CD14-positive monocyte (primary cell): ENCODE results near the gene MACF1. TPM values are rescaled to one million over a fixed set of nuclear protein-coding genes. Genes with fewer than 3 reads are reported as not detected.
A peak's percentile ranks its signal among the peaks of the same experiment; 100 is the strongest.
"Not testable (repeated sequence)": the region's sequence is repeated elsewhere in the genome, so short reads cannot be mapped to it uniquely, and the experiment has no call there.

Experiments used
- DNase-seq, 3 donors: peaks; one replicate each; pipeline ENCODE4 v3.0.0-alpha.2; 2011 to 2022
- H2AFZ ChIP-seq: 2 replicates; pipeline ENCODE4 v1.6.0; 2012; ENCODE audit warnings: mild to moderate bottlenecking, low read depth, low read length, inconsistent platforms; ENCODE audit not compliant: insufficient read depth, poor library complexity, severe bottlenecking
- H3K27ac ChIP-seq, 2 donors: 1 replicate in 1 of 2; 2 replicates in 1 of 2; pipeline ENCODE4 v1.5.1; 2012 to 2013; ENCODE audit warnings: low read length in 2 of 2, control low read depth in 1 of 2, inconsistent platforms in 1 of 2, low read depth in 1 of 2, mild to moderate bottlenecking in 1 of 2
- H3K27me3 ChIP-seq, 2 donors: one replicate each; pipeline versions ENCODE4 v1.6.0 to v1.6.1; 2011 to 2013; ENCODE audit warnings: low read length in 2 of 2; ENCODE audit not compliant: control insufficient read depth in 2 of 2, insufficient read depth in 2 of 2
- H3K36me3 ChIP-seq, 2 donors: replicated peaks in 1 of 2; 1 replicate in 1 of 2; 2 replicates in 1 of 2; pipeline versions ENCODE4 v1.5.1 to v1.6.1; 2012 to 2013; ENCODE audit warnings: low read length in 2 of 2, control low read depth in 1 of 2, inconsistent platforms in 1 of 2, mild to moderate bottlenecking in 1 of 2; ENCODE audit not compliant: insufficient read depth in 2 of 2, control insufficient read depth in 1 of 2
- H3K4me1 ChIP-seq, 2 donors: 1 replicate in 1 of 2; 2 replicates in 1 of 2; pipeline versions ENCODE4 v1.5.1 to v1.6.1; 2012 to 2013; ENCODE audit warnings: low read length in 2 of 2, control low read depth in 1 of 2, inconsistent platforms in 1 of 2, mild to moderate bottlenecking in 1 of 2, moderate library complexity in 1 of 2; ENCODE audit not compliant: insufficient read depth in 2 of 2, control insufficient read depth in 1 of 2
- H3K4me2 ChIP-seq: replicated peaks from 2 replicates; pipeline ENCODE3; 2012; ENCODE audit warnings: low read length, moderate library complexity, mild to moderate bottlenecking; ENCODE audit not compliant: poor library complexity, severe bottlenecking; ENCODE audit errors: extremely low read depth
- H3K4me3 ChIP-seq, 3 experiments: fragments of 200-600 bp in 1 of 3; sonication (generic) in 1 of 3; replicated peaks in 1 of 3; 1 replicate in 2 of 3; 2 replicates in 1 of 3; pipeline ENCODE4 v1.5.1; 2011 to 2013; ENCODE audit warnings: low read length in 3 of 3, mild to moderate bottlenecking in 3 of 3, control low read depth in 2 of 3, low read depth in 2 of 3, inconsistent platforms in 1 of 3, moderate library complexity in 1 of 3
- H3K79me2 ChIP-seq: 2 replicates; pipeline ENCODE4 v1.6.0; 2012; ENCODE audit warnings: mild to moderate bottlenecking, control low read depth, inconsistent platforms, low read length, moderate library complexity; ENCODE audit not compliant: insufficient read depth
- H3K9ac ChIP-seq: 2 replicates; pipeline ENCODE4 v1.6.0; 2017; ENCODE audit warnings: low read length, mild to moderate bottlenecking; ENCODE audit not compliant: insufficient read depth, poor library complexity, severe bottlenecking
- H3K9me3 ChIP-seq, 2 donors: replicated peaks in 1 of 2; 1 replicate in 1 of 2; 2 replicates in 1 of 2; pipeline versions ENCODE4 v1.5.1 to v1.6.1; 2012 to 2013; ENCODE audit warnings: low read length in 2 of 2, control low read depth in 1 of 2; ENCODE audit not compliant: control insufficient read depth in 1 of 2, insufficient read depth in 1 of 2
- H4K20me1 ChIP-seq: 2 replicates; pipeline ENCODE4 v1.6.0; 2012; ENCODE audit warnings: mild to moderate bottlenecking, low read length, control low read depth, moderate library complexity; ENCODE audit not compliant: insufficient read depth
- H3K27ac Mint-ChIP-seq, 7 donors: one replicate each; pipeline ENCODE4 v1.8.0; 2020; ENCODE audit warnings: mild to moderate bottlenecking in 7 of 7, mixed read lengths in 7 of 7, moderate library complexity in 6 of 7, inconsistent platforms in 2 of 7
- H3K27me3 Mint-ChIP-seq, 3 donors: one replicate each; pipeline ENCODE4 v1.8.0; 2021 to 2022; ENCODE audit warnings: low read depth in 3 of 3, mild to moderate bottlenecking in 3 of 3, mixed read lengths in 3 of 3, moderate library complexity in 3 of 3, inconsistent platforms in 1 of 3
- H3K36me3 Mint-ChIP-seq, 2 donors: one replicate each; pipeline ENCODE4 v1.8.0; 2020; ENCODE audit warnings: mixed read lengths in 2 of 2, inconsistent platforms in 1 of 2, mild to moderate bottlenecking in 1 of 2
- H3K4me1 Mint-ChIP-seq: one replicate; pipeline ENCODE4 v1.8.0; 2020; ENCODE audit warnings: mild to moderate bottlenecking, mixed read lengths
- H3K4me3 Mint-ChIP-seq, 2 donors: one replicate each; pipeline ENCODE4 v1.8.0; 2020; ENCODE audit warnings: mild to moderate bottlenecking in 2 of 2, mixed read lengths in 2 of 2, moderate library complexity in 1 of 2
- H3K9me3 Mint-ChIP-seq, 7 donors: one replicate each; pipeline ENCODE4 v1.8.0; 2020 to 2022; ENCODE audit warnings: mixed read lengths in 7 of 7, mild to moderate bottlenecking in 6 of 7, moderate library complexity in 6 of 7, inconsistent platforms in 2 of 7
- CTCF ChIP-seq: fragments of 200-600 bp; IDR thresholded peaks from one replicate; pipeline ENCODE4 v1.8.0; 2022; ENCODE audit warnings: antibody characterized with exemption, mild to moderate bottlenecking
- WGBS: methylation state at CpG from one replicate; pipeline ENCODE4 v1.1.5; 2013; ENCODE audit warnings: missing lambda C conversion rate; ENCODE audit not compliant: insufficient coverage; 5-methylcytosine and 5-hydroxymethylcytosine counted together
- intact Hi-C, 2 donors: fragments of 100-400 bp; cut with micrococcal nuclease; formaldehyde crosslinking; loops; one replicate each; pipeline versions ENCODE4 v1.15.0 to v1.15.1; 2023
- polyA plus RNA-seq, 3 donors: library from polyadenylated mRNA; depleted of rRNA in 1 of 3; unstranded in 2 of 3; stranded (reverse) in 1 of 3; fragments of 300-500 nt in 2 of 3; fragments of >200 nt in 1 of 3; fragmentation: Illumina TruSeq in 2 of 3; gene quantifications; 1 replicate in 2 of 3; 2 replicates in 1 of 3; pipeline ENCODE4 v1.2.3, GENCODE V29; 2012 to 2021

Gene MACF1
- polyA plus RNA-seq, 3 donors, result 3.4 to 36.8 (median 4.5) TPM

GRCh38 chr1:39497585-39497984 lies 293.1 kb downstream of the MACF1 start:
- intact Hi-C loops, result no loop called here
- Mint-ChIP-seq H3K9me3 (peaks cover 0 to 6% (median 1%) of the 10 kb centered on the region in 7 donors), H3K36me3 (peaks cover 0 to 6% of the 10 kb centered on the region in 2 donors), H3K27ac (peak overlapping the region in 1 of 7 donors; percentile 58), H3K4me1 (peaks cover 2% of the 10 kb centered on the region), H3K4me3 (no peak overlapping the region), H3K27me3 (peaks cover 21 to 28% (median 25%) of the 10 kb centered on the region in 3 donors)
- Histone ChIP-seq H3K4me1 (no peaks in the 10 kb centered on the region), H3K27ac (no peak overlapping the region), H3K4me2 (no peak overlapping the region), H4K20me1 (no peaks in the 10 kb centered on the region), H3K27me3 (peaks cover 4 to 19% of the 10 kb centered on the region in 2 donors), H3K36me3 (no peaks in the 10 kb centered on the region), H3K9ac (no peak overlapping the region), H3K9me3 (peaks cover 0 to 8% of the 10 kb centered on the region in 2 donors), H2AFZ (no peak overlapping the region), H3K79me2 (no peaks in the 10 kb centered on the region), H3K4me3 (no peak overlapping the region)
- no peak for TF ChIP-seq CTCF
- 56% methylated on average over 2 of the region's 5 CpGs for WGBS
- no peak for DNase-seq

- H3K4me1 Mint-ChIP-seq, H3K4me3 Mint-ChIP-seq, H3K9me3 ChIP-seq, H3K4me2 ChIP-seq, DNase-seq, intact Hi-C loops, H2AFZ ChIP-seq, H3K27ac Mint-ChIP-seq, H3K4me3 ChIP-seq, H3K4me1 ChIP-seq, H3K9me3 Mint-ChIP-seq, H4K20me1 ChIP-seq, H3K36me3 Mint-ChIP-seq, H3K27ac ChIP-seq, H3K79me2 ChIP-seq, H3K9ac ChIP-seq, H3K36me3 ChIP-seq: not testable (repeated sequence)
- peaks cover 0 to 12% of the 10 kb centered on the region in 2 donors for H3K27me3 ChIP-seq
- 80% methylated on average over 2 of the region's 9 CpGs for WGBS
- H3K27me3 Mint-ChIP-seq, result peaks cover 15 to 22% (median 18%) of the 10 kb centered on the region in 3 donors
Observed at GRCh38 chr1:39498096-39498710, 293.7 kb downstream of the MACF1 start.

- H3K36me3 ChIP-seq, H2AFZ ChIP-seq, DNase-seq, H4K20me1 ChIP-seq, H3K4me1 ChIP-seq, intact Hi-C loops, H3K4me3 ChIP-seq, H3K27ac Mint-ChIP-seq, H3K9ac ChIP-seq, H3K4me3 Mint-ChIP-seq, H3K9me3 ChIP-seq, H3K79me2 ChIP-seq, H3K9me3 Mint-ChIP-seq, H3K4me2 ChIP-seq, H3K36me3 Mint-ChIP-seq, H3K27me3 ChIP-seq, H3K27ac ChIP-seq, H3K4me1 Mint-ChIP-seq: not testable (repeated sequence)
- H3K27me3 Mint-ChIP-seq, result peaks cover 9 to 17% (median 12%) of the 10 kb centered on the region in 3 donors
- WGBS, result 100% methylated on average over 3 of the region's 15 CpGs
Observed at GRCh38 chr1:39498821-39499220, 294.3 kb downstream of the MACF1 start.
